Activated CD8-positive, alpha-beta memory T cell treated with anti-CD3 and anti-CD28 coated beads for 1 hour (primary cell): Measurements from ENCODE around the gene PIAS1.

ENCODE experiments used
- DNase-seq, 2 donors: peaks; one replicate each; pipeline ENCODE4 v3.0.0-alpha.2; 2020; ENCODE audit warnings: low read depth in 1 of 2; ENCODE audit errors: extremely low read depth in 1 of 2

PIAS1 gene

GRCh38 chr15:68061602-68062001 is 7.5 kb downstream of the PIAS1 start:
- DNase-seq = no peak

GRCh38 chr15:68062214-68062613 is 8.1 kb downstream of the PIAS1 start:
- no peak for DNase-seq

- DNase-seq = no peak
Observed at GRCh38 chr15:68062946-68063465, 8.9 kb downstream of the PIAS1 start.

GRCh38 chr15:68063606-68064005 is 9.5 kb downstream of the PIAS1 start:
- DNase-seq = no peak

- no peak for DNase-seq
Observed at GRCh38 chr15:68073576-68074288, 19.6 kb downstream of the PIAS1 start.

- no peak for DNase-seq
Observed at GRCh38 chr15:68075764-68076385, 21.8 kb downstream of the PIAS1 start.

- DNase-seq = no peak
Observed at GRCh38 chr15:68078365-68078764, 24.2 kb downstream of the PIAS1 start.

- no peak for DNase-seq
Observed at GRCh38 chr15:68080334-68080733, 26.2 kb downstream of the PIAS1 start.

GRCh38 chr15:68080783-68081182 is 26.7 kb downstream of the PIAS1 start:
- DNase-seq = no peak

- DNase-seq = no peak
Observed at GRCh38 chr15:68081869-68082505, 27.9 kb downstream of the PIAS1 start.

GRCh38 chr15:68082735-68083134 is 28.6 kb downstream of the PIAS1 start:
- no peak for DNase-seq

GRCh38 chr15:68083463-68083862 is 29.3 kb downstream of the PIAS1 start:
- DNase-seq = no peak

- DNase-seq = no peak
Observed at GRCh38 chr15:68085052-68085451, 30.9 kb downstream of the PIAS1 start.

GRCh38 chr15:68091743-68092142 is 37.6 kb downstream of the PIAS1 start:
- no peak for DNase-seq

- no peak for DNase-seq
Observed at GRCh38 chr15:68096099-68096498, 42.0 kb downstream of the PIAS1 start.

- no peak for DNase-seq
Observed at GRCh38 chr15:68097029-68097428, 42.9 kb downstream of the PIAS1 start.

- DNase-seq = no peak
Observed at GRCh38 chr15:68098465-68098864, 44.4 kb downstream of the PIAS1 start.

- no peak for DNase-seq
Observed at GRCh38 chr15:68100194-68100593, 46.1 kb downstream of the PIAS1 start.

GRCh38 chr15:68103603-68104002 is 49.5 kb downstream of the PIAS1 start:
- no peak for DNase-seq

- no peak for DNase-seq
Observed at GRCh38 chr15:68106656-68107055, 52.5 kb downstream of the PIAS1 start.

GRCh38 chr15:68107142-68107541 is 53.0 kb downstream of the PIAS1 start:
- no peak for DNase-seq

- no peak for DNase-seq
Observed at GRCh38 chr15:68112706-68113105, 58.6 kb downstream of the PIAS1 start.
